NCI-H460 (cell line): ENCODE data around the gene CTNNA1. TPM values are rescaled to one million over a fixed set of nuclear protein-coding genes. Genes with fewer than 3 reads are reported as not detected.
"Not testable (repeated sequence)": the region's sequence is repeated elsewhere in the genome, so short reads cannot be mapped to it uniquely, and the experiment has no call there.

Experiments used
- DNase-seq: peaks from one replicate; pipeline ENCODE4 v3.0.0-alpha.2; 2016; ENCODE audit warnings: low read depth; ENCODE audit errors: extremely low read depth
- total RNA-seq: library from RNA; depleted of rRNA; stranded (reverse); fragments of >200 nt; shearing (Covaris generic); gene quantifications from 2 replicates; pipeline ENCODE4 v1.2.3, GENCODE V29; 2014

The CTNNA1 gene
- total RNA-seq, 1 experiment from 2014 or later = 337 TPM

DNA sequence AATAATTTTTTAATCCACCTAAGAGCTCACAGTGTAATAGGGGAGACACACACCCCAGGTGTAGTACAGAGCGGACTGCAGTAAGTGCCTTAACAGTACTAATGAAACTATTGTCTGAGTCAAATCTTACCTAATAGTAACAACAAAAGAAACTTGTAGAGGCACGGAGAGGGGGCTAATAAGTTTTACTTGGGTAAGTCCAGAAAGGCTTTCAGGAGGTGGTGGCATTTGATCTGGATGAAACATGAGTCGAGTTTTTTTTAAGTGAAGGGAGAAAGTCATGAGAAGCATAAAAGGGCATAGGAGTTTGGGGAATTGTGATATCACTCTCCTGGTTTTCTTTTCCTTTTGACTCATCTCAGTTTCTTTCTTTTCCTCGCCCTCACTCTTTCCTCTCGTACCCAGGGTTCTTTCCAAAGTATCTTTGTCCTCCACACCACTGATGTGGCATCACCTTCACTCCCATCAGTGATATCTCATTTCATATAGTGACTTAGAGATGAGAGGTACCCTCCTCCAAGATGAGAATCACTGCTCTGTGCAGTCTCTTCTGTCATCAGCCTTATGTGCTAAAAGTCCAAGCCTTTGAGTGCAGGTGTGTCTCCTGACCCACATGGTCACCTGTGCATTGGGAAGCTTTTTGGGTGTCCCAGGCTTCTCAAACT lies 2.0 kb downstream of the CTNNA1 start:
- no peak for DNase-seq

- DNase-seq = no peak
These were observed 4.0 kb downstream of the CTNNA1 start for GRCh38 chr5:138757061-138757776.

GRCh38 chr5:138760448-138761110 lies 7.4 kb downstream of the CTNNA1 start:
- no peak for DNase-seq

DNA sequence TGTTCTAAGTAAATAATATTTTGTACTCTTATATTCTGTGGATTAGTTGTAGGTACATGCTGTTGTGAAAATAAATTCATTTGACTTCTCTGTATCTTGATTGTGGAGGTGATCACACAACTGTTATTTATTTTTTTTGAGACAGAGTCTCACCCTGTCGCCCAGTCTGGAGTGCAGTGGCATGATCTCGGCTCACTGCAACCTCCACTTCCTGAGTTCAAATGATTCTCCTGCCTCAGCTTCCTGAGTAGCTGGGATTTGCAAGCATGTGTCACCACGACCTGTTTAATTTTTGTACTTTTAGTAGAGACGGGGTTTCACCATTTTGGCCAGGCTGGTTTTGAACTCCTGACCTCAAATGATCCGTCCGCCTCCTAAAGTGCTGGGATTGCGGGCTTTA lies 7.9 kb downstream of the CTNNA1 start:
- not testable (repeated sequence) for DNase-seq

DNA sequence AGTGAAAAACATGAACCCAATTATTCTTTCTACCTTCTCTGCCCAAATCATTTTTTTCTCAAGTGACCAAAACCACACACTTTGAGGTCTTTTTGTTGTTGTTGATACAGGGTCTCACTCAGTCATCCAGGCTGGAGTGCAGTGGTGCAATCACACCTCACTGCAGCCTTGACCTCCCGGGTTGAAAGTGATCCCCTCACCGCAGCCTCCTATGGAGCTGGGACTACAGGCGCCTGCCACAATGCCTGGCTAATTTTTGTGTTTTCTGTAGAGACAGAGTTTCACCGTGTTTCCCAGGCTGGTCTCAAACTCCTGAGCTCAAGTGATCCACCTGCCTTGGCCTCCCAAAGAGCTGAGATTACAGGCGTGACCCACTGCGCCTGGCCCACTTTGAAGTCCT lies 8.4 kb downstream of the CTNNA1 start:
- DNase-seq = not testable (repeated sequence)

DNA sequence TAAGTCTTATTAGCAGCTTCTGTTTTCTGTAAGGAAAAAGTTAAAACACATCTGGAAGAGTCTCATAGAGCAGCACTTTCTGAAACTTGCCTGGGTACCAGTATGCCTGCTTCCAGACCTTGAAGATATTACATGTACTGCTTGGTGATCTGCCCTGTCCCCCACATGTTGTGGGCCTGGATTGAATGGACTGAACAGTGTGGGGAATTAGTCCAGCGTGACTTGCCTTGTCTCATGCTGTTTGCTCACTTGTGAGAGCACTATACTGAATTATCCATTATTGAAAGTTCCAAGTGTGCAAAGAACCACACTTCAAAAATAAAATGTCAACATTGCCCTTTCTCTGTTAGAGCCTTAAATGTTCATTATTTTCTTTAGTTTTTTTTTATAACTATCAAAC lies 8.9 kb downstream of the CTNNA1 start:
- DNase-seq = no peak

DNA sequence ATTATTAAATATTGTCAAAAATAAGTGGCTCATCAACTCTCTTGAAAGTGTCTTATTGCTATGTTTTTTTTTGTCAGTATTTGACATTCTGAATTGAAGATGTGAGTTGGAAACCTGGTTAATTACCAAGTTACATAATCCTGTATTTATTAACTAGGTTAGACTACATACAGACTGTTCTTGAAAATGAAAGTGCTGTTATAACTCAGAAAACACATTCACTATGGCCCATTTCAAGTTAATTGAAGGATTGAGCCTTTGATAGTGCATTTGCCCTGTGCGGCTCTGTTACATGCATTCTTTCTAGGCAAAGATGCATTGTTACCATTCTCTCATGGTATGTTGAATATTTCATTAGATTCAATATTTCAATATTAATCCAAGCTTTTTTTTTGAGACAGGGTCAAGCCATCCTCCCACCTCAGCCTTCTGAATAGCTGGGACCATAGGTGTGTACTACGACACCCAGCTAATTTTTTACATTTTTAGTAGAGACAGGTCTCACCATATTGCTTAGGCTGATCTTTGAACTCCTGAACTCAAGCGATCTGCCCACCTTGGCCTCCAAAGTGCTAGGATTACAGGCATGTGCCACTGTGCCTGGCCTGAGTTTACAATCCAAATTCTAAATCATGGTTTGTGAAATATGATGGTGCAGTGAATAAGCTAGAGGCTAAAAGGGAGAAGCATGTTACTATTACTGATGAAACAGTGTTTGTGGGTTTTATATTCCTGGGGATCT lies 10.0 kb downstream of the CTNNA1 start:
- no peak for DNase-seq

DNA sequence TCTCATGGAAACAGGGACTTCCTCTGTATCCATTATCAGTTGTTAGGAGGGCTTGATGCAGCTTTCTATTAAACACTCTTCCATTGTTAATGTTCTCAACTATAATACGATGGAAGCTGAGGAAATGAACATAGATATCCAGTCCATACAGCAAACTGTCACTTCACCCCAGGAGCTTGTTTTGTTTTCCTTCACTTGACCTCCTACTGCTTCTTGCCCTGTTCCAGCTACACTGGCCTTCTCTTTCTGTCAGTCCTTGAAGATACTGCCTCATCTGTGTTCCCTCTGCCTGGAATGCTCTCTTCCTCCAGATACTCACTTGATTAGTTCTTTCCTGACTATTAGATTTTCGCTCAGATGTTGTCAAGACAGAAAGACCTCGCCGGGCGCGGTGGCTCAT lies 17.1 kb downstream of the CTNNA1 start:
- no peak for DNase-seq

DNA sequence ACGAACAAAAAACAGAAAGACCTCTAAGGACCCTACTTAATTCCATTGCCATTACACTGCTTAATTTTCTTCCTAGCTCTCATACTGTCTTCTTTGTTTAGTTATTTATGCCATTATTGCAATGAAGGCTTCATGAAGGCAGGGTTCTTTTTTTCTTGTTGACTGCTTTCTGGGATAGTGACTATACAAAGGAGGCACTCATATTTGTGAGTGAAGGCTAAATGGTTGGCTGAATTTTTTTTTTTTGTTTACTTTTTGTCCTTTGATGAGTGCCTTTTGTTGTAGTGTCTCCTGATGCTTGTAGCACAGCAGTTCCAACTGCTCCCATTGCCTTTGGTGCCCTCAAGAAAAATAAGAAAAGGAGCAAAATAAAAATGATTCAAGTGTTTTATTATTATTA lies 17.8 kb downstream of the CTNNA1 start:
- no peak for DNase-seq

DNA sequence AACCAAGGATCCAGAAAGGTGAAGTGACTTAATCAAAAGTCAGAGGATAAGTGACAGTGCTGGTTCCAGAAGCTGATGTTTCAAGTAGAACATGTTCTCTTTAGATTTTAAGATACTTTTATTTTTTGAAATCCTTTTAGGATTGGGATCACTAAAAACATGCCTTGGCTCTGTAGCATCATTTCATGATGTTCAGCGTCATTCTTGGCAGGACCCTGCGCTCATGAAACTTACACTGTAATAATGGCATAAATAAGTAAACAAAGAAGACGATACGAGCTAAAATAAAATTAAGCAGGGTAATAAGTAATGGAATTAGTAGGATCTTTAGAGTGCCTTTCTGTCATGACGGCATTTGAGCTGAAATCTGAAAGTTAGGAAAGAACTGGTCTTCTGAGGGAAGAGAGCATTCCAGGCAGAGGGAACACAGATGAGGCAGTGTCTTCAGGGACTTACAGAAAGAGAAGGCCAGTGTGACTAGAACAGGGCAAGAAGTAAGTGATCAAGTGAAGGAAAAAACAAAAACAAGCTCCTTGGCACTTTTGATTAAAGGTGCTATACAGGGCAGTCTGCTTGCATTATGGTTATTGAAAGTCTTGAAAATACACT lies 19.9 kb downstream of the CTNNA1 start:
- DNase-seq = no peak

- not testable (repeated sequence) for DNase-seq
These were observed 20.4 kb downstream of the CTNNA1 start for GRCh38 chr5:138773624-138774023.

- DNase-seq = no peak
These were observed 21.8 kb downstream of the CTNNA1 start for GRCh38 chr5:138775034-138775433.

DNA sequence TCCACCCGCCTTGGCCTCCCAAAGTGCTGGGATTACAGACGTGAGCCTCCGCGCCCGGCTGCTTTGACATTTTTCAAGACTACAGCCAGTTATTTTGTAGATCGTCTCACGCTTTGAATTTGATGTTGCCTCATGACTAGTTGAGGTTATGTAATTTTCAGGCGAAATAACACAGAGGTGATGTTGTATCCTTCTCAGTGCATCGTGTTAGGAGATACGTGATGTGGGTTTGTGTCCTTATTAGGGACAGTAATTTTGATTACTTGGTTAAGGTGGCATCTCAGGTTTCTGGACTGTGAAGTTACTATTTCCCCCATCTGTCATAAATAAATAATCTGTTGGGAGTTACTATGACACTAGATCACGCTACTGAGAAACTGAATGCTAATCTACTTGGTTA lies 25.0 kb downstream of the CTNNA1 start:
- no peak for DNase-seq

DNA sequence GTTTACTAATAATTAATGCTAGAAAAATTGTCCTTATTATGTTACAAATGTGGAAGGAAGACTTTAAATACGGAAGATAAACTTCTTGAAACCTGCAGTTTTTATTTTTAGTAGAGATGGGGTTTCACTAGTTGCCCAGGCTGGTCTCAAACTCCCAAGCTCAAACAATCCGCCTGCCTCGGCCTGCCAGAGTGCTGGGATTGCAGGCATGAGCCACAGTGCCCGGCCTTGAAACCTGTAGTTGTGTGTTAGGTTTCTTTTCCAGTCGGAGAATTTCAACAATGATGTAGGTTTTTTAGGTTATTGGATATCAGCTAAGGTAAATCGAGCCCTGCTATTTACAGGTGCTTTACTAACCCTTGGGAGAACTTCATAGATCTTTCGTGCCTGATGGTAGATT lies 30.8 kb downstream of the CTNNA1 start:
- no peak for DNase-seq

DNA sequence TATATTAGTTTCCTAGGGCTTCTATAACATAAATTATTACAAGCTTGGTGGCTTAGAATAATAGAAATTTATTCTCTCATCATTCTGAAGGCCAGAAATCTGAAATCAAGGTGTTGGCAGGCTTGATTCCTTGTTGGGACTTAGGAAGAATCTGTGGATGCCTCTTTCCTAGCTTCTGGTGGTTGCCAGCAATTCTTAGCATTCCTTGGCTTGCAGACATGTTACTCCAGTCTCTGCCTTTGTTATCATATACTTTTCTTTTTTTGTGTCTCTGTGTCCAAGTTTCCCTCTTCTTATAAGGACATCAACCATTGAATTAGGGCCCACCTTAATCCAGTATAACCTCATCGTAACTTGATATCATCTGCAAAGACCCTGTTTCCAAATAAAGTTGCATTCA lies 31.4 kb downstream of the CTNNA1 start:
- DNase-seq = no peak

GRCh38 chr5:138789771-138790242 lies 36.6 kb downstream of the CTNNA1 start:
- DNase-seq = peak; percentile 29

GRCh38 chr5:138790684-138791083 lies 37.5 kb downstream of the CTNNA1 start:
- no peak for DNase-seq

- DNase-seq = no peak
These were observed 39.1 kb downstream of the CTNNA1 start for GRCh38 chr5:138792195-138792790.

DNA sequence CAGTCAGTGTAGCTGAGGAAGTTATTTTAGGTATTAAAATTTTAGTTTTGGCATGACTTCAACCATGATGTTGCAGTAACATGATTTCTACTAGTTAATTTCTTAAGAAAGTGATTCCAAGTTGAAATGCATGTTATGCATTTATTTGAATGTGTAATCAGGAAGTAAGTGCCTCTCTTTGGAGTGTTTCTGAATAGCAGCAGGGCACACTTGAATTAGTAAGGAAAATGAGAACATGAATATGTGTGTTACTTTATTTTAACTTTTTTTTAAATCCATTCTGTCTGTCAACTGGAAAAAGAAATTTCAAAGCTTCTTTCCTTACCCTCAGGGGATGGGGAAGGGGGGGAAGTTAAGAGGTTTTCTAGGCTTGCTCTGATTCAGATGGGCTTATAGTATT lies 40.4 kb downstream of the CTNNA1 start:
- no peak for DNase-seq

- no peak for DNase-seq
These were observed 50.1 kb downstream of the CTNNA1 start for GRCh38 chr5:138803285-138803684.
